SH-SY5Y (cell line): Measurements from ENCODE around the gene RGS9.

ENCODE experiments used
- GATA2 ChIP-seq: IDR thresholded peaks from 2 replicates; pipeline ENCODE4 v1.6.1; 2011; ENCODE audit warnings: mild to moderate bottlenecking, low read depth, low read length
- GATA3 ChIP-seq: IDR thresholded peaks from 2 replicates; pipeline ENCODE4 v1.6.1; 2011; ENCODE audit warnings: low read depth, mild to moderate bottlenecking, low read length, moderate library complexity

Gene RGS9

DNA sequence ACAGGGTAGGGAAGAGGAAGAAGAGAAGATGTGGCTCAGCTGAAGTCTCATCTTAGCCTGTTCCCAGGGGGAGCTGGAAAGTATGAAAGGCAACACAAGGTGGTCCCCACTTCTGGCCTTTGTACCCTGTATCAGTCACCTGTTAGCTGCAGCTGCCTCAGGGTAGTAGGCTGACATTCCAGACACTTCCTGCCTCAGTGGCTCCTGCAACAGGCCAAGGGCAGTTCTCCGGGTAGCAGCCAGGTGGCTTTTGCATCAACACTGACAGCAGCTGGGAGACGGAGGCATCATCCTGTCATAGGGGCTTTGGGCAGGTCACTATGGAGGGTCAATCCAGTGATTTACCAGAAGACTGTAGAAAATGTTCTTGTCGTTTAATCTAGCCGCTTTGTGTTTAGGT, 124.0 kb downstream of the RGS9 start:
- no peak for TF ChIP-seq GATA3
- no peak for TF ChIP-seq GATA2

- TF ChIP-seq GATA2 (no peak), GATA3 (no peak)
Observed at GRCh38 chr17:65261682-65262636, 124.8 kb downstream of the RGS9 start.

- TF ChIP-seq GATA3 (no peak), GATA2 (no peak)
Observed at GRCh38 chr17:65265276-65265675, 128.1 kb downstream of the RGS9 start.

GRCh38 chr17:65268832-65269231, 131.7 kb downstream of the RGS9 start:
- no peak for TF ChIP-seq GATA3

DNA sequence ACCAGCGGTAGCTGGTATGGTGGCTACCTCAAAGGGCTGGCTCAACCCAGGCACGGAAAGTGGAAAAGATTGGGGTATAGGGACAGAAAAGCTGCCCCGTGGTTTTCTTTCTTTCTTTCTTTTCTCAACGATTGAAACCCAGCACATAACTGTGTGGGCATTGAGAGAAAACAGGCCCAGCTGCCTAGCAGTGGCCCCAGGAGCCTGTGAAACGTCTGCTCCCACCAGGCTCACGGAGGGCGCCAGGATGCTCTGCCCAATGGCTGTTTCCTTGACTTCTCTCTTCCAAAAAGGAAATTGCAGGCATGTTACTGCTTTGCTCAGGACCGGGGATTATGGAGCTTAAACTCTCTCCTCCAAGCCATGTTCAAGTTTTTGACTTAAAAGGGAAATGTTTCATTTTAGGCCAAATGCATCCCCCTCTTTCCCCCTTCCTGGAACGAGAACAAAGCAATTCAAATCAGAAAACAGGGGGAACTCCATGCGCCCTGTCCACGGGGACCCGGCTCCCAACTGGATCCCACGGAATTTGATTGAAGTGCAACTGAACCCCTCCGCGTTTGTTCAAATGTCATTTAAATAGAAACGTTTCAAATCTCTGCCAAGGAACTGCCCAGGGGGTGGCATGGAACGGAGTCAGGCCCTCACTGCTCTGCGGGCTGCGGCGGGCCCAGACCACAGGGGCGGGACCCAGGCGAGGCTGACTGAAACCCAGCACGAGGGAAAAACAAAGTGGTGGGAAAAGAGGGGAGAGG, 133.5 kb downstream of the RGS9 start:
- TF ChIP-seq GATA2 (no peak), GATA3 (no peak)

DNA sequence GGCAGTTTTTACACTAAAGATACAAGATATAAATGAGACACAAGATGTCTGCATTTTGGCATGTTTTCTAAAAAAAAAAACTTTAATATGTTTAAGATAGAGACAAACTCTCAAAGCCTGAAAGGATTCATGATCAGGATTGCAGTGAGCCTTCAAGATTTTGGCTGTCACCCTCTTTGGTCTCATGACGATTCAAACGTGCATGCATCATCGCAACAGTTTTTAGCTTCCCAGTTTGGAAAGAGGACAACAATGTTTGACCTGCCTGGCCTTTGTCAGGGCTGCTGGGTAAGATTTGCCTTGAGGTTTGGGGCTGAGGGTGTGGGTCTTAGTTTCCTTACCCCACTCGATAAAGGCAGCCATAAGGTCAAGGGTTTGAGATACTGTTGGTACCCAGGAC, 134.1 kb downstream of the RGS9 start:
- TF ChIP-seq GATA3 (no peak), GATA2 (no peak)
